K562 (cell line): Measurements from ENCODE around the gene NOSIP. TPM values are rescaled to one million over a fixed set of nuclear protein-coding genes. Genes with fewer than 3 reads are reported as not detected.

Experiments
- ATAC-seq: fragments of 200-7000 bp; cut with Tn5 transposase; 3 replicates; pipeline ENCODE4 v1.9.1; 2020; ENCODE audit warnings: moderate library complexity
- BruUV-seq: library from RNA; stranded (reverse); fragments of 400-500 nt; replicated peaks from 2 replicates; lab custom pipeline; 2021; lab: Mats Ljungman, UMichigan
- CTCF ChIA-PET: fragments of 300-600 bp; formaldehyde crosslinking; extraction: SDS; loops from one replicate; lab custom pipeline; 2021; ENCODE audit warnings: low intra/inter-chr PET ratio; lab: Yijun Ruan, JAX
- POLR2A ChIA-PET: fragments of 300-600, 350-650 bp; sonication (Branson Sonifier 250); formaldehyde crosslinking; extraction: SDS; loops from one replicate; lab custom pipeline; 2021; ENCODE audit warnings: antibody characterized with exemption, inconsistent platforms; lab: Yijun Ruan, JAX
- DNase-seq, 4 experiments: peaks; one replicate each; pipeline versions ENCODE4 v3.0.0 to v3.0.0-alpha.2; 2011 to 2018; ENCODE audit warnings: low spot score in 3 of 4, mixed read lengths in 3 of 4; ENCODE audit errors: extremely low read depth in 1 of 4
- FAIRE-seq: peaks from 2 replicates; lab custom pipeline; 2011; peaks lifted over from hg19 to GRCh38; lab: Jason Lieb, UNC
- H2AFZ ChIP-seq: 2 replicates; pipeline ENCODE4 v1.6.0; 2011; ENCODE audit warnings: low read depth, low read length, control low read depth, inconsistent platforms
- H3K27ac ChIP-seq: fragments of 200-600 bp; 3 replicates; pipeline ENCODE4 v1.8.0; 2011; ENCODE audit warnings: low read depth, mild to moderate bottlenecking, control low read depth, inconsistent platforms, low read length, moderate library complexity, mixed read lengths; ENCODE audit errors: extremely low read depth
- H3K27me3 ChIP-seq, 2 experiments: fragments of 300-600 bp in 1 of 2; 2 replicates in 1 of 2; 3 replicates in 1 of 2; pipeline versions ENCODE4 v1.6.0 to v1.8.0; 2011; ENCODE audit warnings: inconsistent platforms in 2 of 2, low read length in 2 of 2, mild to moderate bottlenecking in 1 of 2, mixed read lengths in 1 of 2, moderate library complexity in 1 of 2; ENCODE audit not compliant: control insufficient read depth in 2 of 2, insufficient read depth in 2 of 2
- H3K36me3 ChIP-seq: fragments of 300-600 bp; 3 replicates; pipeline ENCODE4 v1.8.0; 2011; ENCODE audit warnings: mild to moderate bottlenecking, low read length, inconsistent platforms; ENCODE audit not compliant: control insufficient read depth, insufficient read depth
- H3K4me1 ChIP-seq, 2 experiments: fragments of 200-600 bp in 1 of 2; replicated peaks in 1 of 2; 2 replicates in 1 of 2; 3 replicates in 1 of 2; pipeline versions ENCODE4 v1.5.1 to v1.8.0; 2011; ENCODE audit warnings: inconsistent platforms in 2 of 2, low read length in 2 of 2, mild to moderate bottlenecking in 1 of 2, mixed read lengths in 1 of 2, moderate library complexity in 1 of 2; ENCODE audit not compliant: control insufficient read depth in 2 of 2, insufficient read depth in 2 of 2
- H3K4me2 ChIP-seq: 2 replicates; pipeline ENCODE4 v1.6.1; 2011; ENCODE audit warnings: low read length, control low read depth, inconsistent platforms, mixed read lengths; ENCODE audit not compliant: insufficient read depth
- H3K4me3 ChIP-seq: fragments of 200-600 bp; sonication (generic), shearing (Covaris generic); 2 replicates; pipeline ENCODE4 v1.5.1; 2016; ENCODE audit warnings: control low read depth, inconsistent platforms
- H3K79me2 ChIP-seq: fragments of 200-600 bp; 3 replicates; pipeline ENCODE4 v1.8.0; 2011; ENCODE audit warnings: low read length, inconsistent platforms; ENCODE audit not compliant: control insufficient read depth, insufficient read depth
- H3K9ac ChIP-seq, 2 experiments: 2 replicates each; pipeline versions ENCODE4 v1.6.0 to v1.6.1; 2011; ENCODE audit warnings: low read depth in 2 of 2, low read length in 2 of 2, control low read depth in 1 of 2, inconsistent platforms in 1 of 2, mild to moderate bottlenecking in 1 of 2, mixed read lengths in 1 of 2; ENCODE audit not compliant: insufficient read depth in 1 of 2
- H3K9me1 ChIP-seq: one replicate; pipeline ENCODE4 v1.6.0; 2011; ENCODE audit warnings: inconsistent platforms, mild to moderate bottlenecking, low read length, moderate library complexity; ENCODE audit not compliant: control insufficient read depth, insufficient read depth
- H3K9me3 ChIP-seq: replicated peaks from 2 replicates; pipeline ENCODE4 v1.5.1; 2011; ENCODE audit warnings: low read depth, low read length, inconsistent platforms; ENCODE audit not compliant: control insufficient read depth, insufficient read depth
- H4K20me1 ChIP-seq: replicated peaks from 2 replicates; pipeline ENCODE4 v1.6.1; 2011; ENCODE audit warnings: low read length, inconsistent platforms, mixed read lengths; ENCODE audit not compliant: control insufficient read depth, insufficient read depth
- KHSRP ChIP-seq: fragments of 450-650 bp; IDR thresholded peaks from 2 replicates; pipeline ENCODE4 v1.6.1; 2017
- PHF8 ChIP-seq: fragments of 200-600 bp; sonication (generic); IDR thresholded peaks from 2 replicates; pipeline ENCODE4 v1.6.1; 2012; ENCODE audit warnings: mixed run types, mild to moderate bottlenecking, inconsistent platforms, low read length, moderate library complexity, borderline replicate concordance
- POLR3A ChIP-seq: IDR thresholded peaks from 2 replicates; pipeline ENCODE4 v1.6.1; 2011; ENCODE audit warnings: borderline replicate concordance, mild to moderate bottlenecking, moderate library complexity; ENCODE audit not compliant: insufficient read length, insufficient read depth; ENCODE audit errors: extremely low read depth
- RFX1 ChIP-seq: fragments of 450-650 bp; IDR thresholded peaks from 2 replicates; pipeline ENCODE4 v1.6.1; 2016; ENCODE audit warnings: mild to moderate bottlenecking, moderate library complexity
- SMARCE1 ChIP-seq: fragments of 450-650 bp; IDR thresholded peaks from 2 replicates; pipeline ENCODE4 v1.7.1; 2016; ENCODE audit warnings: mild to moderate bottlenecking
- SNIP1 ChIP-seq: fragments of 450-650 bp; IDR thresholded peaks from 2 replicates; pipeline ENCODE4 v1.7.1; 2017; ENCODE audit warnings: low read depth, mild to moderate bottlenecking
- WGBS: fragments of 100-300 bp; shearing (Covaris generic); methylation state at CpG from one replicate; pipeline ENCODE4 v1.1.6; 2016; ENCODE audit warnings: low coverage, mixed read lengths; ENCODE audit not compliant: insufficient coverage; ENCODE audit errors: missing lambda C conversion rate; 5-methylcytosine and 5-hydroxymethylcytosine counted together
- in situ Hi-C: fragments of 300-500 bp; cut with MboI; formaldehyde crosslinking; loops from 4 replicates; pipeline ENCODE4 v1.15.0; 2018; ENCODE audit warnings: inconsistent platforms, mixed read lengths
- intact Hi-C: fragments of 100-400 bp; cut with micrococcal nuclease; formaldehyde crosslinking; loops from 2 replicates; pipeline ENCODE4 v1.14.2; 2022
- polyA plus RNA-seq, 8 experiments: library from polyadenylated mRNA; depleted of rRNA in 4 of 8; stranded (reverse) in 5 of 8; unstranded in 3 of 8; fragments of >200 nt; fragmentation: Nextera tagmentation in 2 of 8; fragmentation: Illumina TruSeq in 1 of 8; extraction: Ambion mirVana in 2 of 8; extraction: Trizol in 1 of 8; gene quantifications; 2 replicates each; pipeline versions ENCODE4 v1.2.1 to v1.2.3, GENCODE V29; 2011 to 2014; ENCODE audit warnings: inconsistent platforms in 1 of 8, missing spikeins in 1 of 8
- total RNA-seq, 7 experiments: library from RNA; depleted of rRNA in 6 of 7; stranded (reverse); fragments of >200 nt in 6 of 7; fragmentation: Illumina TruSeq in 2 of 7; extraction: Trizol in 2 of 7; gene quantifications; 2 replicates each; pipeline versions ENCODE4 v1.2.1 to v1.2.3, GENCODE V29; 2011 to 2021; ENCODE audit warnings: low replicate concordance in 1 of 7
- TF ChIP-seq, protein P1 (sequence below): fragments of 450-650 bp; IDR thresholded peaks from 2 replicates; pipeline ENCODE4 v1.6.1; 2016; ENCODE audit warnings: mild to moderate bottlenecking

Gene NOSIP
- total and polyA plus RNA-seq, 9 of the 15 experiments (the other 6 are each of a cell fraction or from before 2014, with no cell fraction given): 14.4 to 153 (median 79.9) TPM

DNA sequence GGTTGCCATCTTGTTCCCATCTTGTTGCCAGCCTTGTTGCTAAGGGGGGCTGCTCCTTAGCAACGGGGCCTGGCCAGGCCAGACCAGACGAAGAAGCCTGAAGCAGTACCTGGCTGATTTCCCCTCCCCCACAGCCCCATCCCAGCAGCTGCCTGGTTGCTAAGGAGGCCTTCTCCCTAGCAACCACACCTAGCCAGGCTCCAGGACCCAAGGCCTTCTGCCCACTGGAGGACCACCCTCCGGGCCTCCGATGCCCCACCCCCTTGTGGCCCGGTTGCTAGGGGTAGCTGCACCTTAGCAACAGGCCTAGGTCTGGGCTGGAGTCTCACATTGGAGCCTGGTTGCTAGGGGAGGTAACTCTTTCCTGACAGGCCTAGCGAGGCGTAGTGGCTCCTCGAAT lies 4.7 kb upstream of the NOSIP start:
- intact Hi-C loops: no loop called here
- TF ChIP-seq RFX1 (peak; percentile 92), SNIP1 (no peak)
- no TSS peak for BruUV-seq
- in situ Hi-C loops: no loop called here
- FAIRE-seq: no peak
- Histone ChIP-seq H3K27me3 (no peaks in the 10 kb centered on the region), H2AFZ (no peak overlapping the region), H4K20me1 (no peaks in the 10 kb centered on the region), H3K9ac (peak overlapping the region in 1 of 2 experiments; percentile 55; a peak in 1 of 4 replicates), H3K27ac (no peak overlapping the region), H3K4me3 (no peak overlapping the region), H3K4me1 (peaks cover 12 to 18% of the 10 kb centered on the region in 2 experiments; a peak in 4 of 5 replicates), H3K9me1 (no peaks in the 10 kb centered on the region), H3K79me2 (peaks cover 4% of the 10 kb centered on the region), H3K9me3 (no peaks in the 10 kb centered on the region), H3K4me2 (no peak overlapping the region), H3K36me3 (no peaks in the 10 kb centered on the region)
- ChIA-PET CTCF (no interaction called here), POLR2A (interaction anchor here (0.6 to 1.6 kb wide), 2 partner anchors 55 to 96 kb away, joined by 3 read pairs; no protein-coding TSS in a partner anchor)
- ATAC-seq: no peak
- WGBS: 48% methylated on average over 8 of the region's 8 CpGs
- DNase-seq: peak in 1 of 4 experiments; percentile 1

DNA sequence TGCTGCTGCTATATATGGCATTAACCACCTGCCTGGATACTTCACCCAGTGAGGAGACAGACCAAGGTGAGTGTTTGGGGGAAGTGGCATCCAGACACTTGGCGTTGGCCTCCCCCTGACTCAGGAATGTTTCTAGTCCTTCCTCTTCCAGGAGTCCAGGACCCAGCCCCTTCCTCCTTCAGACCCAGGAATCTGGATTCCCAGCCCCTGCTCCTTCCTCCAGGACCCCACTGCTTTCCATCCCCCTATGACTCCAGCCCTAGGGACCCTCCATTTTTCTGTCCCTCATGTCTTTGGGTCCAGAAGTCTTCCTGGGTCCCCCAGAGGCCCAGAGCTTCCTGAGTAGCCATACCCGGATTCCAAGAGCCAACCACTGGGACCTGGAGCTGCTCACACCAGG lies 2.9 kb upstream of the NOSIP start:
- no peak overlapping the region for H3K4me2 ChIP-seq
- ATAC-seq (no peak), FAIRE-seq (no peak), DNase-seq (no peak)
- H3K9me3 ChIP-seq: no peaks in the 10 kb centered on the region
- 17% methylated on average over 2 of the region's 2 CpGs for WGBS
- H3K9ac ChIP-seq: peak overlapping the region in 1 of 2 experiments; percentile 6; a peak in 1 of 4 replicates
- ChIA-PET POLR2A (interaction anchor here (1.0 to 1.1 kb wide), 2 partner anchors 59 to 92 kb away, joined by 3 to 4 read pairs; partner anchors contain the start of gene SCAF1), CTCF (no interaction called here)
- TF ChIP-seq KHSRP: no peak
- TF ChIP-seq, protein P1, sequence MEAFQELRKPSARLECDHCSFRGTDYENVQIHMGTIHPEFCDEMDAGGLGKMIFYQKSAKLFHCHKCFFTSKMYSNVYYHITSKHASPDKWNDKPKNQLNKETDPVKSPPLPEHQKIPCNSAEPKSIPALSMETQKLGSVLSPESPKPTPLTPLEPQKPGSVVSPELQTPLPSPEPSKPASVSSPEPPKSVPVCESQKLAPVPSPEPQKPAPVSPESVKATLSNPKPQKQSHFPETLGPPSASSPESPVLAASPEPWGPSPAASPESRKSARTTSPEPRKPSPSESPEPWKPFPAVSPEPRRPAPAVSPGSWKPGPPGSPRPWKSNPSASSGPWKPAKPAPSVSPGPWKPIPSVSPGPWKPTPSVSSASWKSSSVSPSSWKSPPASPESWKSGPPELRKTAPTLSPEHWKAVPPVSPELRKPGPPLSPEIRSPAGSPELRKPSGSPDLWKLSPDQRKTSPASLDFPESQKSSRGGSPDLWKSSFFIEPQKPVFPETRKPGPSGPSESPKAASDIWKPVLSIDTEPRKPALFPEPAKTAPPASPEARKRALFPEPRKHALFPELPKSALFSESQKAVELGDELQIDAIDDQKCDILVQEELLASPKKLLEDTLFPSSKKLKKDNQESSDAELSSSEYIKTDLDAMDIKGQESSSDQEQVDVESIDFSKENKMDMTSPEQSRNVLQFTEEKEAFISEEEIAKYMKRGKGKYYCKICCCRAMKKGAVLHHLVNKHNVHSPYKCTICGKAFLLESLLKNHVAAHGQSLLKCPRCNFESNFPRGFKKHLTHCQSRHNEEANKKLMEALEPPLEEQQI: no peak
- TF ChIP-seq POLR3A: no peak
- no peak for TF ChIP-seq PHF8
- TF ChIP-seq SMARCE1: no peak
- no peaks in the 10 kb centered on the region for H4K20me1 ChIP-seq
- H3K4me3 ChIP-seq: no peak overlapping the region
- intact Hi-C loops (no loop called here), in situ Hi-C loops (no loop called here)
- peak overlapping the region; percentile 60 for H2AFZ ChIP-seq
- peaks cover 4% of the 10 kb centered on the region; the same call in 1 of the 3 replicates for H3K36me3 ChIP-seq
- no TSS peak for BruUV-seq
- peaks cover 11 to 13% of the 10 kb centered on the region in 2 experiments; a peak in 4 of 5 replicates for H3K4me1 ChIP-seq
- H3K9me1 ChIP-seq: no peaks in the 10 kb centered on the region
- no peak overlapping the region for H3K27ac ChIP-seq
- no peaks in the 10 kb centered on the region for H3K27me3 ChIP-seq
- H3K79me2 ChIP-seq: peaks cover 21% of the 10 kb centered on the region
